Measurements from ENCODE around the gene ABCC1.
"Not testable (repeated sequence)": the region's sequence is repeated elsewhere in the genome, so short reads cannot be mapped to it uniquely, and the experiment has no call there.

ABCC1 gene

DNA sequence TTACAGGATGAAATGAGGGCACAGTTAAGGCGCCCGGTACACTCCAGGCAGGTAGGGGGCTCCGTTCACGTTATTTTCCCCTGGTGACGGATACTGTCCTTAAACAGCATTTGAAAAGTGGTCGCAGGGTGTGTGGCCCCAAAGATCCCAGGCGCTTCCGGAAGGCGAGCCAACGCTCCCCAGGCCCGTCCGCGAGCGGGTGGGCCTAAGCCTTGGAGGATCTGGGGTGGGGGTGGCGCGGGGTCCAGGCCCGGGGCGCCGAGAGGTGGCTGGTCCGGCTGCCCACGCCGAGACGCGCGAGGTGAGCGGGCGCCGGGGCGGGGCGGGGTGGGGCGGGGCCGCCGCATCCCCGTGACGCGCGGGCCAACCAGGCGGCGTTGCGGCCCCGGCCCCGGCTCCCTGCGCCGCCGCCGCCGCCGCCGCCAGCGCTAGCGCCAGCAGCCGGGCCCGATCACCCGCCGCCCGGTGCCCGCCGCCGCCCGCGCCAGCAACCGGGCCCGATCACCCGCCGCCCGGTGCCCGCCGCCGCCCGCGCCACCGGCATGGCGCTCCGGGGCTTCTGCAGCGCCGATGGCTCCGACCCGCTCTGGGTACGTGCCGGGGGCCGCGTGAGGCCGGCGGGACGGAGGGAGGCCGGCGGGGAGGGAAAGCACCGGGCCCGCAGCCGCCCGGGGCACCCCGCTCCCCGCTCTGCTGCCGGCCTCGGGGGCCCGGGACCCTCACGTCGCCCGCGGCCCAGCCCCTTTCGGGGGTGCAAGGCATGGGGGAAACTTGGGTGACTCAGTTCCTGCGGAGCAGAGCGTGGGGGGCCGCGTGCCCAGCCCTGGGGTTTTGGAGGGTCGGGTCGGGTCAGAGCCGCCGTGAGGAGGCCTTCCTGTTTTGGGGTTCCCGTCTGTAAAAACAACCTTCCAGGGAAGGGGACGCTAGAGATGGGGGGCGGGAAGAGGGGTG, at the start of gene ABCC1:
ABCC1 (plus strand) TSS at position 407 of the 951 bp plus-strand sequence; CDS start at position 543, 136 bp downstream.
- peak; percentile 35 for DNase-seq

DNA sequence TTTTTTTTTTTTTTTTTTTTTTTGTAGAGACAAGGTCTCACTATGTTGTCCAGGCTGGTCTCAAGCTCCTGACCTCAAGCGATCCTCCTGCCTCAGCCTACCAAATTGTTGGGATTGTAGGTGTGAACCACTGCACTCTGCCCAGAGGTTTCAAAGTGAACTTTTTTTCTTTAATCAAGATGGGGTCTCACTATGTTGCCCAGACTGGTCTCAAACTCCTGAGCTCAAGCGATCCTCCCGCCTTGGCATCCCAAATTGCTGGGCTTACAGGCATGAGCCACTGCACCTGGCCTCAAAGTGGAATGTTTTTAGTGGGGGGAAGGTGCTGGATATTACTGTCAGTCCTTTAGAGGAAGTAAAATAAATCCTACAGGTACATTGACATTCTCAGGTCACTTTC, 49.1 kb upstream of the ABCC1 start:
- no peak for DNase-seq

DNA sequence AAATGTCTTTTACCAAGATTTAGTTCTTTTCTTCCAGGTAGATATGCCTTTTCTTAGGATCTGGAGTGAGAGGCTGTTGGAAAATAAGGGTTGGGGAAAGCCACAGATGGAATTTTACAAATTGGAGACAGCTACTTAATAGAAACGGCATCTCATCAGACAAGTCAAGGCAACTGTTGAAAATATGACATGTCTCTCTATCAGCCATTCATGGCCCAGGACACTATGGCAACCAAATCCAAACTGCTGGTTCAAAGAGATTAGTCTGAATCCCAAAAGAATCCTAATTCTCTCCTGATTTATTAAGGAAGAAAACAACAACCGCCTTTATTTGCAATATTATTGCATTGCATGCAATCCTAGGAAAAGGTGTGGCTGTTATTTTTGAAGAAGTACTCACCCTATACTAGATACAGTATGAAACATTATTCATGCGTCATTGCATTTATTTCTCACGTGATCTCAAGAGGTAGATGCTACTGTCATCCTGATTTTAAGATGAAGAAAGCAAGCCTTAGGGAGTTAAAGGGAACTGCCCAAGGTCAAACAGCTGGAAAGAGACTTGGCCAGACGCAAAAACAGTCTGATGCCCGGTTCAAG, 48.4 kb upstream of the ABCC1 start:
- no peak for DNase-seq

DNA sequence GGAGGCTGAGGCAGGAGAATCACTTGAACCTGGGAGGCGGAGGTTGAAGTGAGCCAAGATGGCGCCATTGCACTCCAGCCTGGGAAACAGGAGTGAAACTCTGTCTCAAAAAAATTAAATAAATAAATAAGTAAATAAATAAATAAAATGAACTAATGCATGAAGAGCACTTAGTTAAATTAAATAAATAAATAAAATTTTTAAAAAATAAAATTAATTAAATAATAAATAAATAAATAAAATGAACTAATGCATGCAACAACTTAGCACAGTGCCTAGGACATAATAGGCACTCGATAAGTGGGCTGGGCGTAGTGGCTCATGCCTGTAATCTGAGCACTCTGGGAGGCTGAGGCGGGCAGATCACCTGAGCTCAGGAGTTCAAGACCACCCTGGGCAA, 45.5 kb upstream of the ABCC1 start:
- no peak for DNase-seq

DNA sequence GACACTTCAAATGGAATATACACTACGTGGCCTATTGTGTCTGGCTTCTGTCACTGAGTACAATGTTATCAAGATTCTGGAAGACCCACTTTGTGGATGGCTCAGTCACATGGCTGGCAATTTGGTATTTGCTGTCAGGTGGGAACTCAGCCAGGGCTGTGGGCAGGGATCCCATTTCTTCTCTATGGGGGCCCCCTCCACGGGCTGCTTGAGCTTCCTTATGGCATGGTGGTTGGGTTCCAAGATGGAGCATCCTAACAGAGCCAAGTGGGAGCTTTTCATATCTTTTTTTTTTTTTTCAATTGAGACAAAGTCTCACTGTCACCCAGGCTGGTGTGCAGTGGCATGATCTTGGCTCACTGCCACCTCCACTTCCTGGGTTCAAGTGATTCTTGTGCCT, 43.0 kb upstream of the ABCC1 start:
- DNase-seq, result no peak

DNA sequence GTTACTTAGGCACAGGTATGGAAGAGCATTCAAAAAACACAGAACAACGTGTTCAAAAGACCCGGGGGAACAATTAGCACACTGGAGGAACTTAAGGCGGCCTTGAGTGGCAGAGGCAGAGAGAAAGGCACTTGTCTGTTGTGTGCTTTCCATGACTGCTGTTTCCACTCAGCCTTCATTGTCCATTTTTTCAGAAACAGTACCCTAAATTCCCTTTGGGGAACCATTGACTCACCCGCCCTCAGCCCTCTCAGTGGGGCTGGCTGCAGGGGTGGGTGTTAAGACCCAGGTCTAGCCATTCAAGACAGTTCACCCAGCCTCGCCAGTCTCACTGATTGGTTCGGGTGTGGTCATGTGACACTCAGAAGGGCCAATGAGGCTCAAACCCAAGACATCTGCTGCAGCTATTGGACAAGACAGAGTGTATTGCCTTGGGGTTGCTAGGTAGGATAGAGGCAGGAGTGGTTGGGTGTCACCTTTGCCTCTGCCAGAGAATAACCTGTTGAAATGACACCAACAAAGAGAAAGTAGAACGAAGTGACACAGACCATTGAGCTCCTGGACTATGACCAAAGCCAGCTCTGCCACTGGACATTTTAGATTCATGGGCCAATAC, 41.4 kb upstream of the ABCC1 start:
- peak; percentile 17 for DNase-seq

DNA sequence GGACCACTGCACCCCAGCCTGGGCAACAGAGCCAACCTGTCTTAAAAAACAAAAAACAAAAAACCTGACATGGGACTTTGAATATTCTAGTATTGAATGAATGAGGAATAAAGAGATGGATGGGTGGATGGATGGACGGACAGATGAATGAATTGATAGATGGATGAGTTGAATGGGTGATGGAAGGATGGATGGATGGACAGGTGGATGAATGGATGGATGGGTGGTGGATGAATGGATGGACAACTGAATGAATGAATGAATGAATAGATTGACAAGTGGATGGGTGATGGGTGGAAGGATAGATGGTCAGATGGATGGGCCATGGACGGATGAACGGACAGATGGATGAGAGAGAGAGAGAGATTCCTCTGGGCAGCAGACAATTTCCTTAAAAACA, 38.2 kb upstream of the ABCC1 start:
- no peak for DNase-seq

GRCh38 chr16:15913046-15913698, 36.2 kb upstream of the ABCC1 start:
- no peak for DNase-seq

- DNase-seq, result no peak
Measured at GRCh38 chr16:15915555-15916081, 33.8 kb upstream of the ABCC1 start.

DNA sequence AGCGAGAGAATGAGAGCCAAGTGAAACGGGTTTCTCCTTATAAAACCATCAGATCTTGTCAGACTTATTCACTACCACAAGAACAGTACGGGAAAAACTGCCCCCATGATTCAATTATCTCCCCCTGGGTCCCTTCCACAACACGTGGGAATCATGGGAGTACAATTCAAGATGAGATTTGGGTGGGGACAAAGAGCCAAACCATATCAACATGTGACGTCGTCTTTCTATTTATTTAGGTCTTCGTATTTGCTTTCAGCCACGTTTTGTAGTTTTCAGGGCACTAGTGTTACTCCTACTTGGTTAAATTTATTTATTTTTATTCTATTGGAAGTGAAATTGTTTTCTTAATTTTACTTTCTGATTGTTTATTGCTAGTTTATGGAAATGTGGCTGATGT, 33.1 kb upstream of the ABCC1 start:
- DNase-seq, result no peak

DNA sequence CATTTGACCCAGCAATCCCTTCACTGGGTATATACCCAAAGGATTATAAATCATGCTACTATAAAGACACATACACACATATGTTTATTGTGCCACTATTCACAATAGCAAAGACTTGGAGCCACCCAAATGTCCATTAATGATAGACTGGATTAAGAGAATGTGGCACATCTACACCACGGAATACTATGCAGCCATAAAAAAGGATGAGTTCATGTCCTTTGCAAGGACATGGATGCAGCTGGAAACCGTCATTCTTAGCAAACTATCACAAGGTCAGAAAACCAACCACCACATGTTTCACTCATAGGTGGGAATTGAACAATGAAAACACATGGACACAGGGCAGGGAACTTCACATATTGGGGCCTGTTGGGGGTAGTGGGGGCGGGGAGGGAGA, 31.1 kb upstream of the ABCC1 start:
- DNase-seq, result not testable (repeated sequence)

- DNase-seq, result peak; percentile 33
Measured at GRCh38 chr16:15919331-15919730, 30.1 kb upstream of the ABCC1 start.

GRCh38 chr16:15924996-15925395, 24.4 kb upstream of the ABCC1 start:
- DNase-seq, result no peak

- no peak for DNase-seq
Measured at GRCh38 chr16:15925631-15926030, 23.8 kb upstream of the ABCC1 start.

DNA sequence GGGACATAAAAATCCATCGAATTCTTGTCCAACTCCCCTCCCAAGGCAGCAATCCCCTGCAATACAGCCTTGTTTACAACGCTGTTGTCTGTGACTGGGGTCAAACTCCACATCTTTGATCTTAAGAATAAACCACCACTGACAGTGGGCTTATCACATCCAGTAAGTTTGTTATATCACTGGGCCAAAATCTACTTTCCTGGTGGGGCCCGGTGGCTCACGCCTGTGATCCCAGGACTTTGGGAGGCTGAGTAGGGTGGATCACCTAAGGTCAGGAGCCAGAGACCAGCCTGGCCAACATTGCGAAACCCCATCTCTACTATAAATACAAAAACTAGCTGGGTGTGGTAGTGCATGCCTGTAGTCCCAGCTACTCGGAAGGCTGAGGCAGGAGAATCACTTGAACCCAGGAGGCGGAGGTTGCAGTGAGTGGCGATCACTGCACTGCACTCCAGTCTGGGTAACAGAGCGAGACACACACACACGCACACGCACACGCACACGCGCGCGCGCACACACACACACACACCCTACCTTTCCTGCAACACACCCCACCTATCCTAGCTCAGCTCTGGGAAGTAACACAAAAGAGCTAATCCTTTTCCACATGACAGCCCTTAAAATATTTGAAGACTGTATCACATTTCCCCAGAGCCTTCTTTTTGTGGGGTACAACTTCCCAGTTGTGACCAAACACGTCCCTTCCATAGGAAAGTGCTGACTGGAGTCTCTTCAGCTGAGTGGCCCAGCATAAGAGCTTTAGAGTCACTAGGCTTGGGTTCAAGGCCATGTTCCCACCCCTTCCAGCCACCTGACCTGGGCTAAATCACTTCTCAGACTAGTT, 20.9 kb upstream of the ABCC1 start:
- DNase-seq, result no peak

DNA sequence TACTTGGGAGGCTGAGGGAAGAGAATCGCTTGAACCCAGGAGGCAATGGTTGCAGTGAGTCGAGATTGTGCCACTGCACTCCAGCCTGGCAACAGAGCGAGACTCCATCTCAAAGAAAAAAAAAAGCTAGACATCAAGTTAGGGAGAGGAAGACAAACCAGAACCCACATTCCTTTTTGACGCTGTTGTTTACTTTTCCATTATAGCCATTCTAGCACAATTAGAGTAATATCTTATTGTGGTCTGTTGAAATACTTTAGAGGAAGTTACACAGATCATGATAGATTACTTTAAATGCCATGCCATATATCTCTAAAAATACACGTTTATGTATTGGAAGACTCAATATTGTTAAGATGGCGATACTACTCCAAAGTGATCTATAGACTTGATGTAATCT, 16.5 kb upstream of the ABCC1 start:
- DNase-seq, result no peak

DNA sequence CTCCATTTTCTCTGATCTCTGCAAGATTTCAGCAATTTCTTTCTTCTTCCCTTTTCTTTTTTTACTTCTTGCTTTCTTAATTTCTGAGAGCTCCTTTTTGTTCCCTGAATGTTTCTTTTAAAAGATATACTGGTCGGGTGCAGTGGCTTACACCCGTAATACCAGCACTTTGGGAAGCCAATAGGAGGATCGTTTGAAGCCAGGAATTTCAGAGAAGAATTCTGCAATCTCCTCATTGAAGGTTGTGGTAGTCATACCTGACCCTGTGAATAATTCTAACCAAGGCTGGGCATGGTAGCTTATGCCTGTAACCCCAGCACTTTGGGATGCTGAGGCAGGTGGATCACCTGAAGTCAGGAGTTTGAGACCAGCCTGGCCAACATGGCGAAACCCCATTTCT, 15.6 kb upstream of the ABCC1 start:
- no peak for DNase-seq

DNA sequence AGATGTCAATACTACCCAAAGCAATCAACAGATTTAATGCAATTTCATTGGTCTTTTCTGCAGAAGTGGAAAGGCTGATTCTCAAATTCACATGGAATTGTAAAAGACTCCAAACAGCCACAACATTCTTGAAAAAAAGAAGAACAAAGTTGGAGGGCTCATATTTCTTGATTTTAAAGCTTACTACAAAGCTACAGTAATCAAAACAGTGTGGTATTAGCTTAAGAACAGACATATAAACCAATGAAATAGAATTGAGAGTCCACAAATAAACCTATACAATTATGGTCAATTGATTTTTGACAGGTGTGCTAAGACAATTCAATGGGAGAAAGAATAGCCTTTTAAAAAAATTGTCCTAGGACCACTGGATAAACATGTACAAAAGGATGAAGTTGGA, 14.4 kb upstream of the ABCC1 start:
- DNase-seq, result no peak

GRCh38 chr16:15936809-15937208, 12.6 kb upstream of the ABCC1 start:
- DNase-seq, result not testable (repeated sequence)

GRCh38 chr16:15942931-15943690, 6.3 kb upstream of the ABCC1 start:
- DNase-seq, result no peak

All from HCEC 1CT (cell line).